HCT116 (cell line): ENCODE data around the gene LINC00237. TPM values are rescaled to one million over a fixed set of nuclear protein-coding genes. Genes with fewer than 3 reads are reported as not detected.

Source experiments
- ATAC-seq: fragments of 200-7000 bp; cut with Tn5 transposase; 2 replicates; pipeline ENCODE4 v1.9.1; 2020; ENCODE audit warnings: mild to moderate bottlenecking, moderate library complexity
- BruUV-seq: library from RNA; stranded (reverse); fragments of 400-500 nt; replicated peaks from 2 replicates; lab custom pipeline; 2021; lab: Mats Ljungman, UMichigan
- CTCF ChIA-PET: fragments of 300-600 bp; sonication (Branson Sonifier 250); formaldehyde crosslinking; loops from one replicate; lab custom pipeline; 2021; ENCODE audit warnings: antibody characterized with exemption; lab: Charles Lee
- POLR2A ChIA-PET: fragments of 300-600, 350-600 bp; sonication (Branson Sonifier 250); formaldehyde crosslinking; loops from one replicate; lab custom pipeline; 2021; ENCODE audit warnings: antibody characterized with exemption; lab: Charles Lee
- RAD21 ChIA-PET, 2 experiments: fragments of 300-600 bp; sonication (Branson Sonifier 250); formaldehyde crosslinking; loops; one replicate each; lab custom pipeline; 2023; ENCODE audit warnings: low total read pairs in 2 of 2; ENCODE audit not compliant: uncharacterized antibody in 2 of 2, unreplicated experiment in 2 of 2, low non-redundant PET in 1 of 2; lab: Charles Lee
- DNase-seq: peaks from one replicate; pipeline ENCODE4 v3.0.0-alpha.2; 2010; ENCODE audit warnings: low read depth, low spot score
- H2AFZ ChIP-seq: fragments of 200-600 bp; shearing (Covaris generic), sonication (generic); 2 replicates; pipeline ENCODE4 v1.6.1; 2017; ENCODE audit warnings: low read depth, mixed run types, mixed read lengths, antibody characterized with exemption, low read length; ENCODE audit not compliant: poor library complexity, severe bottlenecking
- H3K27ac ChIP-seq: 2 replicates; pipeline ENCODE4 v1.5.1; 2012; ENCODE audit warnings: low read depth, low read length
- H3K27me3 ChIP-seq: fragments of 200-600 bp; sonication (generic); 2 replicates; pipeline ENCODE4 v1.6.1; 2016; ENCODE audit warnings: mixed run types, low read length, mixed read lengths; ENCODE audit not compliant: insufficient read depth
- H3K36me3 ChIP-seq, 2 experiments: fragments of 200-500 bp in 1 of 2; fragments of 200-600 bp in 1 of 2; sonication (Bioruptor generic) in 1 of 2; sonication (generic) in 1 of 2; 2 replicates each; pipeline versions ENCODE4 v1.5.1 to v1.6.1; 2014 to 2016; ENCODE audit warnings: low read length in 2 of 2, inconsistent platforms in 1 of 2, mixed read lengths in 1 of 2, mixed run types in 1 of 2; ENCODE audit not compliant: insufficient read depth in 2 of 2, control insufficient read depth in 1 of 2
- H3K4me1 ChIP-seq, 2 experiments: fragments of 200-600 bp in 1 of 2; sonication (generic) in 1 of 2; 2 replicates each; pipeline versions ENCODE4 v1.5.1 to v1.6.1; 2012 to 2017; ENCODE audit warnings: low read length in 2 of 2, inconsistent platforms in 1 of 2, mild to moderate bottlenecking in 1 of 2, mixed read lengths in 1 of 2, mixed run types in 1 of 2, moderate library complexity in 1 of 2; ENCODE audit not compliant: insufficient read depth in 2 of 2, control insufficient read depth in 1 of 2
- H3K4me2 ChIP-seq: fragments of 200-600 bp; sonication (generic); 2 replicates; pipeline ENCODE4 v1.6.1; 2017; ENCODE audit warnings: mixed run types, low read length, mixed read lengths
- H3K4me3 ChIP-seq, 2 experiments: fragments of 200-600 bp in 1 of 2; sonication (generic) in 1 of 2; replicated peaks in 1 of 2; 2 replicates each; pipeline ENCODE4 v1.5.1; 2011 to 2016; ENCODE audit warnings: low read length in 2 of 2, control low read depth in 1 of 2, low read depth in 1 of 2, mild to moderate bottlenecking in 1 of 2, mixed read lengths in 1 of 2, mixed run types in 1 of 2
- H3K79me2 ChIP-seq: fragments of 200-600 bp; sonication (generic); 2 replicates; pipeline ENCODE4 v1.6.1; 2017; ENCODE audit warnings: mild to moderate bottlenecking, mixed run types, low read length, moderate library complexity, mixed read lengths; ENCODE audit not compliant: insufficient read depth
- H3K9ac ChIP-seq: fragments of 200-600 bp; sonication (generic); 2 replicates; pipeline ENCODE4 v1.6.1; 2016; ENCODE audit warnings: low read length, mixed read lengths
- H3K9me2 ChIP-seq: fragments of 200-600 bp; sonication (generic), shearing (Covaris generic); 2 replicates; pipeline ENCODE4 v1.6.1; 2017; ENCODE audit warnings: mixed run types, mild to moderate bottlenecking, moderate library complexity; ENCODE audit not compliant: insufficient read depth
- H3K9me3 ChIP-seq, 2 experiments: fragments of 200-500 bp in 1 of 2; fragments of 200-600 bp in 1 of 2; sonication (Bioruptor generic) in 1 of 2; sonication (generic) in 1 of 2; 2 replicates each; pipeline ENCODE4 v1.6.1; 2014 to 2017; ENCODE audit warnings: low read length in 2 of 2, mixed read lengths in 2 of 2, inconsistent platforms in 1 of 2, low read depth in 1 of 2, mild to moderate bottlenecking in 1 of 2, mixed run types in 1 of 2, moderate library complexity in 1 of 2; ENCODE audit not compliant: control insufficient read depth in 1 of 2, insufficient read depth in 1 of 2
- H4K20me1 ChIP-seq: fragments of 200-600 bp; sonication (generic), shearing (Covaris generic); 2 replicates; pipeline ENCODE4 v1.6.1; 2017; ENCODE audit warnings: mixed run types, mild to moderate bottlenecking, moderate library complexity; ENCODE audit not compliant: insufficient read depth
- CBX3 ChIP-seq: IDR thresholded peaks from 2 replicates; pipeline ENCODE4 v1.6.1; 2012; ENCODE audit warnings: low read depth
- CEBPB ChIP-seq: IDR thresholded peaks from 2 replicates; pipeline ENCODE4 v1.6.1; 2012; ENCODE audit warnings: low read depth
- EZH2 ChIP-seq: fragments of 200-600 bp; sonication (generic); IDR thresholded peaks from 2 replicates; pipeline ENCODE4 v1.6.1; 2017; ENCODE audit warnings: antibody characterized with exemption, mixed run types
- EZH2phosphoT487 ChIP-seq: fragments of 200-600 bp; IDR thresholded peaks from 2 replicates; pipeline ENCODE4 v1.6.1; 2018; ENCODE audit warnings: antibody characterized with exemption, borderline replicate concordance
- FOSL1 ChIP-seq: IDR thresholded peaks from 2 replicates; pipeline ENCODE4 v1.6.1; 2012; ENCODE audit warnings: low read depth
- JUND ChIP-seq: IDR thresholded peaks from 2 replicates; pipeline ENCODE4 v1.6.1; 2012
- SP1 ChIP-seq: IDR thresholded peaks from 2 replicates; pipeline ENCODE4 v1.6.1; 2012; ENCODE audit warnings: low read depth
- SRF ChIP-seq: IDR thresholded peaks from 2 replicates; pipeline ENCODE4 v1.6.1; 2012; ENCODE audit warnings: low read depth
- TCF7L2 ChIP-seq: IDR thresholded peaks from 2 replicates; pipeline ENCODE4 v1.7.0; 2011; ENCODE audit warnings: borderline replicate concordance, inconsistent platforms; ENCODE audit not compliant: insufficient read depth, insufficient read length; ENCODE audit errors: extremely low read depth
- YY1 ChIP-seq: IDR thresholded peaks from 2 replicates; pipeline ENCODE4 v1.6.1; 2011; ENCODE audit warnings: low read length, low read depth, moderate library complexity, mild to moderate bottlenecking; ENCODE audit not compliant: insufficient replicate concordance; ENCODE audit errors: extremely low read depth
- ZFX ChIP-seq: fragments of 450-650 bp; IDR thresholded peaks from 2 replicates; pipeline ENCODE4 v1.6.1; 2017
- ZNF274 ChIP-seq: fragments of 200-500 bp; sonication (Bioruptor generic); IDR thresholded peaks from 2 replicates; pipeline ENCODE4 v1.6.1; 2014; ENCODE audit warnings: mild to moderate bottlenecking, low read depth, low read length, inconsistent platforms
- intact Hi-C: fragments of 100-400 bp; cut with micrococcal nuclease; formaldehyde crosslinking; loops from 2 replicates; pipeline ENCODE4 v1.10.0; 2022
- total RNA-seq: library from RNA; stranded (reverse); gene quantifications from one replicate; pipeline ENCODE4 v1.2.1, GENCODE V29; 2021; ENCODE audit not compliant: unreplicated experiment
- TF ChIP-seq, protein P1 (sequence below): IDR thresholded peaks from 2 replicates; pipeline ENCODE4 v1.6.1; 2012; ENCODE audit warnings: low read depth
- TF ChIP-seq, protein P2 (sequence below): IDR thresholded peaks from 2 replicates; pipeline ENCODE4 v1.6.1; 2012

The LINC00237 gene
- total RNA-seq, 1 experiment from 2014 or later, result not detected

GRCh38 chr20:21147593-21147992 is 41.4 kb upstream of the LINC00237 start:
- no peak overlapping the region for H3K9ac ChIP-seq
- POLR2A ChIA-PET, result no interaction called here

DNA sequence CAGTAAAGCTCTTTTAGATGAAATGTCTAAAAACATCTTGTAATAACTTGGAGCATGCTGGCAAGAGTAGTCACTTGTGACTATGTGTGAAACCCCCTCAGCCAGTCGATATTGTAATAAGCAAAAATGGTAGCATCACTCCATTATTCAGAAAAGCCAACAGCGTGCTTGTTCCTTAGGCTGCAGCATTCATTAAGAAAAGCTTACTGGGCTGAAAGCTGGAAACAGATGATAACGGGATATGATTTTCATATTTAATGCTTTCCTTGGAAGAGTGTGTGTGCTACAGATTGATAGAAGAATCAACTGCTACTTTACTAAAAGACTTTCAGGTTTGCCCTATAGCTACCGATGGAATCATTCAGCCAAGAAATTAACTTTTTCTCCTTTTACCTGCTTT is 40.1 kb upstream of the LINC00237 start:
- DNase-seq, result no peak
- H3K4me1 ChIP-seq, result no peaks in the 10 kb centered on the region
- no peak overlapping the region for H3K9ac ChIP-seq
- RAD21 ChIA-PET, result no interaction called here
- H2AFZ ChIP-seq, result no peak overlapping the region
- no peaks in the 10 kb centered on the region for H3K79me2 ChIP-seq
- H3K27me3 ChIP-seq, result no peaks in the 10 kb centered on the region
- H3K27ac ChIP-seq, result no peak overlapping the region
- TF ChIP-seq EZH2, result no peak
- no peak for TF ChIP-seq SP1
- TF ChIP-seq FOSL1, result no peak
- no peak for TF ChIP-seq EZH2phosphoT487
- TF ChIP-seq TCF7L2, result no peak
- no peak for TF ChIP-seq JUND
- TF ChIP-seq, protein P1, sequence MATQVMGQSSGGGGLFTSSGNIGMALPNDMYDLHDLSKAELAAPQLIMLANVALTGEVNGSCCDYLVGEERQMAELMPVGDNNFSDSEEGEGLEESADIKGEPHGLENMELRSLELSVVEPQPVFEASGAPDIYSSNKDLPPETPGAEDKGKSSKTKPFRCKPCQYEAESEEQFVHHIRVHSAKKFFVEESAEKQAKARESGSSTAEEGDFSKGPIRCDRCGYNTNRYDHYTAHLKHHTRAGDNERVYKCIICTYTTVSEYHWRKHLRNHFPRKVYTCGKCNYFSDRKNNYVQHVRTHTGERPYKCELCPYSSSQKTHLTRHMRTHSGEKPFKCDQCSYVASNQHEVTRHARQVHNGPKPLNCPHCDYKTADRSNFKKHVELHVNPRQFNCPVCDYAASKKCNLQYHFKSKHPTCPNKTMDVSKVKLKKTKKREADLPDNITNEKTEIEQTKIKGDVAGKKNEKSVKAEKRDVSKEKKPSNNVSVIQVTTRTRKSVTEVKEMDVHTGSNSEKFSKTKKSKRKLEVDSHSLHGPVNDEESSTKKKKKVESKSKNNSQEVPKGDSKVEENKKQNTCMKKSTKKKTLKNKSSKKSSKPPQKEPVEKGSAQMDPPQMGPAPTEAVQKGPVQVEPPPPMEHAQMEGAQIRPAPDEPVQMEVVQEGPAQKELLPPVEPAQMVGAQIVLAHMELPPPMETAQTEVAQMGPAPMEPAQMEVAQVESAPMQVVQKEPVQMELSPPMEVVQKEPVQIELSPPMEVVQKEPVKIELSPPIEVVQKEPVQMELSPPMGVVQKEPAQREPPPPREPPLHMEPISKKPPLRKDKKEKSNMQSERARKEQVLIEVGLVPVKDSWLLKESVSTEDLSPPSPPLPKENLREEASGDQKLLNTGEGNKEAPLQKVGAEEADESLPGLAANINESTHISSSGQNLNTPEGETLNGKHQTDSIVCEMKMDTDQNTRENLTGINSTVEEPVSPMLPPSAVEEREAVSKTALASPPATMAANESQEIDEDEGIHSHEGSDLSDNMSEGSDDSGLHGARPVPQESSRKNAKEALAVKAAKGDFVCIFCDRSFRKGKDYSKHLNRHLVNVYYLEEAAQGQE, result no peak
- TF ChIP-seq ZNF274, result no peak
- TF ChIP-seq CEBPB, result no peak
- TF ChIP-seq CBX3, result no peak
- TF ChIP-seq SRF, result no peak
- TF ChIP-seq, protein P2, sequence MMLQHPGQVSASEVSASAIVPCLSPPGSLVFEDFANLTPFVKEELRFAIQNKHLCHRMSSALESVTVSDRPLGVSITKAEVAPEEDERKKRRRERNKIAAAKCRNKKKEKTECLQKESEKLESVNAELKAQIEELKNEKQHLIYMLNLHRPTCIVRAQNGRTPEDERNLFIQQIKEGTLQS, result no peak
- TF ChIP-seq YY1, result no peak
- H3K36me3 ChIP-seq, result no peaks in the 10 kb centered on the region
- H3K9me3 ChIP-seq, result no peaks in the 10 kb centered on the region
- H3K4me3 ChIP-seq, result no peak overlapping the region
- no peaks in the 10 kb centered on the region for H3K9me2 ChIP-seq
- CTCF ChIA-PET, result no interaction called here
- no peak for ATAC-seq
- BruUV-seq, result no TSS peak
- H3K4me2 ChIP-seq, result no peak overlapping the region
- H4K20me1 ChIP-seq, result no peaks in the 10 kb centered on the region
- intact Hi-C loops, result no loop called here
- POLR2A ChIA-PET, result no interaction called here

More at GRCh38 chr20:21147593-21147992, 41.4 kb upstream of the LINC00237 start:
- Histone ChIP-seq H2AFZ (no peak overlapping the region), H4K20me1 (no peaks in the 10 kb centered on the region), H3K4me2 (no peak overlapping the region), H3K9me2 (no peaks in the 10 kb centered on the region), H3K9me3 (no peaks in the 10 kb centered on the region), H3K4me3 (no peak overlapping the region), H3K79me2 (no peaks in the 10 kb centered on the region), H3K27me3 (no peaks in the 10 kb centered on the region), H3K4me1 (no peaks in the 10 kb centered on the region), H3K27ac (no peak overlapping the region), H3K36me3 (no peaks in the 10 kb centered on the region)
- TF ChIP-seq SRF, result no peak
- TF ChIP-seq ZNF274, result no peak
- no peak for TF ChIP-seq ZFX
- TF ChIP-seq, protein P2, result no peak
- ChIA-PET RAD21 (no interaction called here), CTCF (no interaction called here)
- intact Hi-C loops, result no loop called here
- DNase-seq (no peak), ATAC-seq (no peak)
- no TSS peak for BruUV-seq
